C4-2B (cell line): ENCODE results near the gene TBC1D12.
"Not testable (repeated sequence)": the region's sequence is repeated elsewhere in the genome, so short reads cannot be mapped to it uniquely, and the experiment has no call there.

Experiments
- H3K27ac ChIP-seq: fragments of 450-650 bp; 2 replicates; pipeline ENCODE4 v1.5.1; 2017
- CTCF ChIP-seq: fragments of 450-650 bp; conservative IDR thresholded peaks from 2 replicates; pipeline ENCODE4 v1.5.1; 2017; ENCODE audit warnings: mild to moderate bottlenecking
- ZFX ChIP-seq: fragments of 450-650 bp; IDR thresholded peaks from 2 replicates; pipeline ENCODE4 v1.6.1; 2017

Gene TBC1D12

DNA sequence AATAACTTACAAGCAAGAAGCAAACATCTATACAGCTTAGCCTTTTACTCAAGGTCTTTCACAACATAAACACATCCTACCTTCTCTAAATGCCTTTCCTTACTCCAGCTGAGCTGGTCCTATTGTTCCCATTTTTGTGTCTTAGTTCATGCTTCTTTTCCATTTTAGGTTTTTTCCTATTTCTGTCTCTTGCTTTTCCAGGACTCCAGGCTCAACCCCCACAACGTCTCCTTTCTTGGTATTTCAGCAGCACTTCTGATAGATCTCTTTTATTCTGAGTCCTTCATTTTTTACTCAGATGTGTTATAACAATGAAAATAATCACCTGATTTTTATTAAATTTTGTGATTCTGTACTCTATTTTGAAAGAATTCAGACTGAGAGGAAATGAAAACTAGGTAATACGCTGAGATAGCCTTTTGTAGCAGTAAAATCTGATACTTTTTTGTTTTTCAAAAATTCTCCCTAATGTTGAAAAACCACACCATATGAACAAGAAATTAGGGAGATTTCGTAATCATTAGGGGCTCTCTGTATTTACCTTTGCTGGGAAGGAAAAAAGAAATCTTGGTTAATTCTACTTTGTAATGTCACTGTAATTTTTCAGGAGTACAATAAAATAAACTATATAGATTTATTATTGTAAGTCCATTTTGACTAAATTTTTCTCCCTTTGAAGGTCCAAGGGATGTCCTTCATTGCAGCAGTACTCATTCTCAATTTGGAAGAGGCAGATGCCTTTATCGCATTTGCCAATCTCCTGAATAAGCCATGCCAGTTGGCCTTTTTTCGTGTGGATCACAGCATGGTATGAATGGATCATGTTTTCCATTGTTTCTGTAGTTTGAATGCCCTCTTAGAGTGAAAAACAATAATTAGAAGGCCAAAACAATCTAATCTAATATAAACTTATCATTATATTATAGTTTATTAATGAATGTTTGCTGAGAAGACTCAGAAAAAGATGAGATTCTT, 119.2 kb downstream of the TBC1D12 start:
- no peak overlapping the region for H3K27ac ChIP-seq
- TF ChIP-seq CTCF, result no peak
- TF ChIP-seq ZFX, result no peak

GRCh38 chr10:94524146-94524545, 121.8 kb downstream of the TBC1D12 start:
- no peak overlapping the region for H3K27ac ChIP-seq

DNA sequence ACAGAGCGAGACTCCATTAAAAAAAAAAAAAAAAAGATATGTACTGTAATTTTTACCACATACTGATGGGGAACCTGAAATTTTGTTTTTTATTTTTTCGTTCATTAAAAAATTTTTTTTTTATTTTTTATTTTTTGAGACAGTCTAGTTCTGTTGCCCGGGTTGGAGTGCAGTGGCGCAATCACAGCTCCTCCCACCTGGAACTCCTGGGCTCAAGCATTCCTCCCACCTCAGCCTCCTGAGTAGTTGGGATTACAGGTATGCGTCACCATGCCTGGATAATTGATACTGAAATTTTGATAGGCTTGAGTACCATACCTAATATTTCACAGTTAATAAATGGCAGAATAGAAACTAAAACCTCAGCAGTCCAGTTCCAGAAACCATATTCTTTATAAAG, 122.4 kb downstream of the TBC1D12 start:
- TF ChIP-seq ZFX (no peak), CTCF (no peak)
- H3K27ac ChIP-seq, result no peak overlapping the region

More at GRCh38 chr10:94524146-94524545, 121.8 kb downstream of the TBC1D12 start:
- TF ChIP-seq ZFX, result no peak
- no peak for TF ChIP-seq CTCF

DNA sequence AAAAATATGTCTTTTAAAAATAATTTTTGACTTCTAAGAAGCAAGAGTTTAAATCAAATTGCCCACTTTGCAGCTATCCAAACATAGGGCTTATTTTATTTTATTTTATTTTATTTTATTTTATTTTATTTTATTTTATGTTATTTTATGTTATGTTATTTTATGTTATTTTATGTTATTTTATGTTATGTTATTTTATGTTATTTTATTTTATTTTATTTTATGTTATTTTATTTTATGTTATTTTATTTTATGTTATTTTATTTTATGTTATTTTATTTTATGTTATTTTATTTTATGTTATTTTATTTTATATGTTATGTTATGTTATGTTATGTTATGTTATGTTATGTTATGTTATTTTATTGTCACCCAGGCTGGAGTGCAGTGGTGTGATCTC, 129.2 kb downstream of the TBC1D12 start:
- not testable (repeated sequence) for H3K27ac ChIP-seq

GRCh38 chr10:94533027-94533426, 130.7 kb downstream of the TBC1D12 start:
- no peak for TF ChIP-seq ZFX
- no peak for TF ChIP-seq CTCF
- H3K27ac ChIP-seq, result no peak overlapping the region

GRCh38 chr10:94542282-94542681, 139.9 kb downstream of the TBC1D12 start:
- not testable (repeated sequence) for H3K27ac ChIP-seq

DNA sequence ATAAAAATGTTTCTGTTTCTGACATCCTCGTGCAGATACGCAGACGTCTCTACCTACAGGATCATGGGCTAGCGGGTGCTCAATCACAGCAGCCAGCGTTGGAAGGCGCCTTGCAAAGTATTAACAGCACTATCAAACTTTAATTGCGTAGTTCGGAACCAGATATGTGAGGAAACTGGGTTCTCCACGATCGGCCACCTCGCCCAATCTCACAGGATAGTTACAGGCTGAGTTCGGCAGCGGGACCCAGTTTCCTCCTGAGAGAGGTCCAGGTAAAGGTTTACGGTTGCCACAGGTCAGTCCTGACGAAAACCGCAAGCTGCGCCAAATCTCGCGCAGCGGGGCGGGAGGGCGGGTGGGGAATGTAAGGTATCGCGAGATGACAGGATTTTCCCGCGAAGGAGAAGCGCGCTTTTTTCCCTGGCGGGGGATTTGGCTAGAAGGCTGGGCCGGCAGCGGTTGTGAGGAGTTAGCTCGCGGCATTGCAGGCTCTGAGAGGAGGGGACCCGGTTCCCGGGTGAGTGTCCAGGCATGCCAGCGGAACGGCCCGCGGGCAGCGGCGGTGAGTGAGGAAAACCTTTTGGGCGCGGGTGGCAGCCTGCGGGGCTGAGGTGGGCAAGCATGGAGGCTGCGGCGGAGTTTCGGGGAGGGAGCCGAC, 143.2 kb downstream of the TBC1D12 start, which contains the start of gene HELLS:
Gene HELLS (plus strand): TSS at position 398 of the 658 bp plus-strand sequence. CDS start 134 bp downstream, at position 532.
- peak within 1 kb of the TSS; percentile 81 for H3K27ac ChIP-seq
- TF ChIP-seq ZFX, result no peak
- no peak for TF ChIP-seq CTCF
